Skin of body (tissue), 2 donors: ENCODE results near the gene RFX6. TPM values are rescaled to one million over a fixed set of nuclear protein-coding genes. Genes with fewer than 3 reads are reported as not detected.

Experiments used
- DNase-seq: peaks from one replicate; lab custom pipeline; 2025; lab: John Stamatoyannopoulos, UW
- total RNA-seq: library from RNA; depleted of rRNA; stranded (reverse); fragments of >200 nt; gene quantifications from one replicate; pipeline ENCODE4 v1.2.3, GENCODE V29; 2014

RFX6 gene
- total RNA-seq, 1 donor from 2014 or later = not detected

DNA sequence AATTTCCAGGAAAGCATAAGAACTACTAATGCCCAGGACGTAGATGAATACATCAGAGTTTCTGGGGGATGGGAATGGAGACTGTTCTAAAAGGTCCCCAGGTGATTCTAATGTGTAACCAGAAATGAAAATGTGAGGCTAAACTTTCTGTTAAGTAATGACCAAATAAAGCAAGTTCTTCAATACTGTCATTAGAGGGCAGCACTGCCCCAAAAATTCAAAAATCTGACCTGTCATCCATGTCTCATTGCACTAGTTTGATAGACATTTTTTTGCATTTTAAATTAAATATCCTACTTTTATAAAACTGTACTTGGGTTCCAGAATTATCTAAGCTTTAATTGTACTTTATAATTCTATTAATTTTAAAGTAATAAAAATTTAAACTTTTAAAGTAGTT is 94.9 kb downstream of the RFX6 start:
- DNase-seq = no peak

DNA sequence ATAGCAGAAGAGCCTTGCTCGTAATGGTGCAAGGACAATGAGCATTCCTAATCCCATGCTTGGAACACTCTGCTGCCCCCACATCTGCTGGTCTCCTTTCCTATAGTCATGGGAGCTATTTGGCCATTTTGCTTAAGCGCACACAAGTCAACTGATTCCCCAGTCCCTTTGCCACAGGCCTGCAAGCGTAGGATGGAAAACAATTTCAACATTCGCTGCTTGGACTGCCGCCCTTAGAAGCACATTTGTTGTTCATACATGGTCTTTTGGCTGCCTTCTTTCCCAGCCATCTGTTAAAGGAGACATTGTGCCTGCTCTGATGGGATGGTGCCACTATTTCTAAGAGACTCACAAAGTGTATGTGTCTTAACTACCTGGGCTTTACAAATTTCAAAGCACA is 96.9 kb downstream of the RFX6 start:
- DNase-seq = no peak

DNA sequence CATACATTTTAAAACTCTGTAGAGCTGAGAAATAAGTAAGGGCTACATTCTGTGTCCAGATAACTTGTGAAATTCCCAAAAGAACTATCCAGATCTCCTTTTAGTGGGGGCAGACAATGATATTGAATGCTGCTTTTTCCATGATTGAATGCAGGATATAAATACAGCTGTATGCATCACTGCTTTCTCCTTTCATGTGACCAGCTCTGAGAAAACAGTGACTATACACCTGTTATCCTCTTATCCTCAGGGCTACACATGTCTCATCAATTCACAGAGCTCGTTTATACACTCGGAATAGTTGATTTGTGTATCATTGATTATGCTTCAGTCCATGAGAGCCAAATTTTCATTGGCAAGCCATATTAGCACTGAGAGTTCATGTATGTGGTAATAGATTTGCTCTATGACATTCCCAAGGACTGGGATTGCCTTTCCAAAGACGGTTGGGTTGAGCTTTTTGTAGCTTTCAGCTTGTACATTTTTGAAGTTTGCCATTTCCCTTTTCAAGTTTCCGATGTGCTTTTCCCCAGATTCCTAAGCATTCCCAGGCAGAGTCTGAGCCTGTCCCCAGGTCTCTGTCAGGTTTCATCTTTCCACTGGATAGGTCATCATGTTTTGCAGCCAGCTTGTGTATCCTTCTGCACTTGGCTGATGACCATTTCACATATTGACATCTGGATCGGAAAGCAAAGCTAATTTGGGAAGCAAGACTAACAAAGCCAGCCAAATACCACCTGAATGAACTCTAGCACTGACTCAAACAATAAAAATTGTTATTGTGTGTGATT is 97.7 kb downstream of the RFX6 start:
- DNase-seq = no peak

DNA sequence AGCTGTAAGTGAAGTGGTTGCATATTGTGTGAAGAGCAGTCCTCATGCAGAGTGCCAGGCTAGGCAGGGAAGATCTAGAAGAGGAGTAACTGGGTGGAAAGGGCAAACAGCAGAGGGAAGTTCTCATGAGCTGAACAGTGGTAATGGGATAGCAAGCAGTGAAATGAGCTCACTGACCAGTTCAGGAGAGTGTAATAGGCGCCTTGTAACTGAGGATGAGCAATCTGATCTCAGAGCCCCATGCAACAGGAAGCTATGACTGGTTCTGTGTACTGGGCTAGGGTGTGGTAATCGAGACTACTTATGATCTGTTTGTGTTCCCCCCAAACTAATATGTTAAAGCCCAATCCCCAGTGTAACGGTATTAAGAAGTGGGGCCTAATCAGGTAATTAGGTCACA is 98.6 kb downstream of the RFX6 start:
- DNase-seq = no peak

DNA sequence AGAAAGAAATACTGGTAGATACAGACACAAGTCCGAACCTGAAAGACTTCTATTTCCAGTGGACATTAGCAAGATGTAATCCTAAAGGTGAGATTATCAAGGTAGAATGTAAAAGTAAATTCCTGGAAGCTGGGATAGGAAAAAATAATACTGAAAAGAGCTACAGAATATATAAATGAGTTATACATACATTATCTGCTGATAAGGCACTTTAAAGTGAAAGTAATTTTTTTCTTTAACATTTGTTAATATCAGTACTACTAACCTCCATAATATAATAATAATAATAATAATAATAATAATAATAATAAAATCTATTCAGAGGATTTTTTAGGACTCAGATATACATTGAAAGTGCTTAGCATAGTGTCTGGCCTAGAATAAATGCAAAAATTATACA is 102.5 kb downstream of the RFX6 start:
- DNase-seq = no peak

Other genes starting within 250 kb of the RFX6 start
- gene ZUP1, start 208.5 kb upstream of the RFX6 start, total RNA-seq = 20.3 TPM
- 15.5 TPM for gene KPNA5, start 196.0 kb upstream of the RFX6 start, total RNA-seq
- gene FAM162B, start 111.5 kb upstream of the RFX6 start, total RNA-seq = 5.1 TPM
- not detected for gene GPRC6A, start 48.2 kb upstream of the RFX6 start, total RNA-seq